GM12801 (cell line): ENCODE results near the gene NR0B2.

ENCODE experiments used
- CTCF ChIP-seq: IDR thresholded peaks from one replicate; pipeline ENCODE4 v1.5.1; 2011; ENCODE audit warnings: control low read depth; ENCODE audit not compliant: insufficient read length; ENCODE audit errors: extremely low read depth

NR0B2 gene

DNA sequence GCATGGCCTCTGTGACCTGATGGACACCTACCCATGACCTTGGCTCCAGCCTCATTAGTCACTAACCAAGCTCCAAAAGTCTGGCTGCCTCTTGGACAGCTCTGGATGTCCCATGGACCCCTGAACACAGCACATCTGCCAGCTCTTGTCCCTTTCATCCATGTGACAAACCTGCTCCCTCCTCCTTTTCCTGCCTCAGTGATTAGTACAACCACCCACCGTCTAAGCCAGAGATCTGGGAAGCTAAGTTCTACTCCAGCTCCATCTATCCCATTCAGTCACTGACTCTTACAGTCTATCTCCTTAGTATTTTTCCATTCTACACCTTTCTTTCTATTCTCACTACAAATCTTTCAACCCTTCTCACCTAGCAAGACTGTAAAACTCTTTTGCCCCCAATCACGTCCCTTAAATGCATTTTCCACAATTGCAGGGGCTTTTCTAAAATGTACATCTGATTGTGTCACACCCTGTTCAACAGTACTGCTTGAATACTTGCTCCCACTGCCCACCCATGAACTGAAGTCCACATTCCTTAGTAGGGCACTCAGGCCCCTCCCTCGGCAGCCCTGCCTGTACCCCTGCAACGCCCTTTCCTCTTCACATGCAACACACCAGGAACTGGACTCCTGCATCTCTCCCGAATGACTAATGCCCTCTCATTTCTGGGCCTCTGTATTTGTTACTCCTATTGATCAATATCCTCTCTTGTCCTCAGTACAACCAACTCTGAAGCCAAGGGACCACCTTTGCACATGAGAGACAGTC, 30.9 kb downstream of the NR0B2 start:
- TF ChIP-seq CTCF: no peak

GRCh38 chr1:26879793-26880192, 34.0 kb downstream of the NR0B2 start:
- TF ChIP-seq CTCF: no peak

GRCh38 chr1:26877326-26877725, 36.4 kb downstream of the NR0B2 start:
- no peak for TF ChIP-seq CTCF

DNA sequence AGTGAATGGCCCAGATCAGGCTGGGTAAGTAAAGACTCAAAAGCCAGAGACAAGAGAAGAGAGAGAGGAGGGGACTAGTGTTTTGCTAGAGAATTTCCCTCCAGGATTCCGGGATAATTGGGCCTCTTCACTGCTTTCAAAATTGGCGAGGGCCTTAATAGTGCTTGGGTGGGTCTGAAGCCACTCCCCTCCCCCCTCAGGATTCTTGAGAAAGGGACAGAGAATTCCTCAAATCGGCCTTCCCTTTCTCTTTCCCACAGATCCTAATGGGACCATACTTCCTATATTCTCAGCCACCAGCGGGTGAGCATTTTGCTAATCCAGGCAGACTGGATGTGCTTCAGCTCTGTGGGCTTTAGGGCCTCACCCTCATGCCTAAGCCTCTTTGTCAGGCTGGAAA, 38.9 kb downstream of the NR0B2 start:
- no peak for TF ChIP-seq CTCF

- TF ChIP-seq CTCF: no peak
Observed at GRCh38 chr1:26864610-26865480, 48.9 kb downstream of the NR0B2 start.

DNA sequence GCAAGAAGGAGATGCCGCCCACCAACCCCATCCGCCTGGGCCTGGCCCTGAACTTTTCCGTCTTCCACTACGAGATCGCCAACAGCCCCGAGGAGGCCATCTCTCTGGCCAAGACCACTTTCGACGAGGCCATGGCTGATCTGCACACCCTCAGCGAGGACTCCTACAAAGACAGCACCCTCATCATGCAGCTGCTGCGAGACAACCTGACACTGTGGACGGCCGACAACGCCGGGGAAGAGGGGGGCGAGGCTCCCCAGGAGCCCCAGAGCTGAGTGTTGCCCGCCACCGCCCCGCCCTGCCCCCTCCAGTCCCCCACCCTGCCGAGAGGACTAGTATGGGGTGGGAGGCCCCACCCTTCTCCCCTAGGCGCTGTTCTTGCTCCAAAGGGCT, 50.1 kb downstream of the NR0B2 start:
- no peak for TF ChIP-seq CTCF

- TF ChIP-seq CTCF: no peak
Observed at GRCh38 chr1:26862781-26863684, 50.7 kb downstream of the NR0B2 start, which contains the start of gene SFN. TSS of gene SFN (plus strand) at chr1:26863149. CDS start at chr1:26863213, 64 bp downstream.
